ENCODE results near the gene ANKS3.

- TF ChIP-seq RAD21 (IDR thresholded peaks at IDR 0.05 in 1 of 2, conservative IDR thresholded peaks at IDR 0.05 in 1 of 2; ENCODE audit: low read depth in 2 of 2, low read length in 2 of 2) (no peak), MAX (IDR thresholded peaks at IDR 0.05) (no peak), CTCF (IDR thresholded peaks at IDR 0.05; ENCODE audit: control extremely low read depth in 1 of 3, insufficient read depth in 1 of 3, low read depth in 1 of 3, low read length in 3 of 3) (no peak), ATF3 (IDR thresholded peaks at IDR 0.05; ENCODE audit: insufficient read depth, low read depth, low read length) (no peak), SP4 (IDR thresholded peaks at IDR 0.05; ENCODE audit: low read length) (no peak), POLR2AphosphoS5 (IDR thresholded peaks at IDR 0.05; ENCODE audit: low read depth, low read length) (no peak), TCF12 (IDR thresholded peaks at IDR 0.05; ENCODE audit: low read depth, low read length) (no peak), EP300 (IDR thresholded peaks at IDR 0.05; ENCODE audit: borderline replicate concordance in 1 of 2, low read depth in 2 of 2, low read length in 2 of 2) (no peak), SP1 (IDR thresholded peaks at IDR 0.05; ENCODE audit: low read depth, low read length) (no peak), SP2 (IDR thresholded peaks at IDR 0.05; ENCODE audit: low read length) (no peak), RFX5 (IDR thresholded peaks at IDR 0.05; ENCODE audit: borderline replicate concordance, low read depth, low read length) (no peak), SIX5 (IDR thresholded peaks at IDR 0.05; ENCODE audit: low read depth, low read length) (no peak)
Measured at GRCh38 chr16:4743226-4743878, 9.3 kb upstream of the ANKS3 start.

Measured in H1 (cell line).